Measurements from ENCODE around the gene HRH2. TPM values are rescaled to one million over a fixed set of nuclear protein-coding genes. Genes with fewer than 3 reads are reported as not detected.

The HRH2 gene
- total RNA-seq, result not detected in 2 replicates

GRCh38 chr5:175657593-175658271 lies at the start of gene HRH2:
HRH2 (plus strand) TSS chr5:175658071; CDS start chr5:175683234, 25,163 bp downstream.

Other genes with a start within 250 kb of the HRH2 start
- gene DRD1, start 213.9 kb upstream of the HRH2 start, total RNA-seq, result under 0.01 TPM in 1 of 2 replicates, not detected in the other
- gene SFXN1, start 179.5 kb upstream of the HRH2 start, total RNA-seq, result 56.3 and 102 TPM in 2 replicates
- not detected in 2 replicates for gene CPLX2, start 213.5 kb downstream of the HRH2 start, total RNA-seq

Measured in bladder microvascular endothelial cell (primary cell).